ENCODE results near the gene ZHX3.

ZHX3 gene

GRCh38 chr20:41221614-41222218 is 95.8 kb downstream of the ZHX3 start:
- no peak for DNase-seq

GRCh38 chr20:41219824-41220223 is 97.7 kb downstream of the ZHX3 start:
- DNase-seq, result no peak

DNA sequence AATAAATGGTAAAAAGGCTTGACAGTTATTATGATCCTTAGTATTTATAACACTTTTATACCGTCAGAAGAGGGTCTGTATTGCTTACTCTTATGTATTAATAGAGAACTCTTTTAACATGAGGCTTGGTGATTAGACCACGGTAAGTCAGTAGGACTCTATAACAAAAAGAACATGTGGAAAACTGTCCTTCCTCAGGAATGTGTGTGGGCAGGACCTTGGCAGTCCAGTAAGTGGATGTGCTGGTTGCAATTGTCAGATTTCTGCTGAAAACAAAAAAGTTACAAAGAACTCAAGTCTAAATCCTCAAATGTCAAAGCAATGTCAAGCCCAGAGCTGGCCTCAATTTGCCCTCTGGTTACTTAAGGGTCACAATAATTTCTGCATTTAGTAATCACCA is 99.1 kb downstream of the ZHX3 start:
- no peak for DNase-seq

DNA sequence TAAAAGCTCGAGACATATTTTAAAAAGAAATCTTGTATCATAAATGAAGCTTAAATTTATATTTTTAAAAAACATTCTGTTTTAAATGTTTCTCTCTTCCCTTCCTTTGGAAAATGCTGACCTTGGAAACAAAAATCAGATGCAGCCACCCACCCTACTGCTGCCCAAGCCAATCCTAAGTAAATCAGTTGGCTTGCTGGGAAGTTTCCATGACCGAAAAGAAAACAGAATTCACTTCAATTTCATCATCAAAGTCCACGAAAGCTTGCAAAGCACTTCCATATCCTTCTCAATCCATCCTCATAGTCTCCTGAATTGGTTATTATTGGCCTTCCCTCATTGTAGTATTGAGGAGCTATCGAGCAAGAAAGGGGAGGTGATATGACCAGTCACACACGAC is 100.1 kb downstream of the ZHX3 start:
- DNase-seq, result no peak

DNA sequence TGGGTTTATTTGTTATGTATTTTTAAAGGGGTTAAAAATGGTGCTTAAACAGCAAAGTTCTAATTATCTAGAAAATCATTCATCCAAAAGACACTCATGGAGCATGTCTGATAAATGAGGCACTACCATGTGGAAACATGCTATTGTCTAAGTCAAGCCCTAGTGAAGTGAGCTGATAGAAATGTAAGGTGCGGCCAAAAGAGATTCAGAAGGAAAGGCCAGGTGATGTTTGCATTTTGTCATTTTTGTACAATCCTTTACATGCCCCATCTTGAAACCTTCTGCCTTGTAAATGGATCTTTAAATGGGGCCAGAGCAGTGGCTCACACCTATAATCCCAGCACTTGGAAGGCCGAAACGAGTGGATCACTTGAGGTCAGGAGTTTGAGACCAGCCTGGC is 102.9 kb downstream of the ZHX3 start:
- DNase-seq, result no peak

DNA sequence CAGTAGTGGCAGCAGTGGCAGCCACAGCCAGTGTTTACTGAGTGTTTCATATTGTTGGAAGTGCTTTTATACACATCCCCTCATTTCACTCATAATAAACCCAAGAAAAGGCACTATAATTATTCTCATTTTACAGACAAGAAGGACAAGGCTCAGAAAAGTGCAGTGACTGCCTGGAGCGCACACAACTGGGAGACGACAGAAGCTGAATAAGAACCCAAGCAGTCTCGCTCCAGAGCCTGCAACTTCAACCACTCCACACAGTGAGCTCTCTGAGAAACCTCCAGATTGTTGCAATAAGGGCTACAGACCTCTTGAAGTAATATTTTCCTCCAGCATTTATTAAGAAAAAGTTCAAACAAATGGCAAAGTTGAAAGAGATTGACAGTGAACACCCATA is 103.3 kb downstream of the ZHX3 start:
- DNase-seq, result no peak

GRCh38 chr20:41213150-41213820 is 104.2 kb downstream of the ZHX3 start:
- no peak for DNase-seq

- DNase-seq, result no peak
Observed at GRCh38 chr20:41205313-41205712, 112.2 kb downstream of the ZHX3 start.

DNA sequence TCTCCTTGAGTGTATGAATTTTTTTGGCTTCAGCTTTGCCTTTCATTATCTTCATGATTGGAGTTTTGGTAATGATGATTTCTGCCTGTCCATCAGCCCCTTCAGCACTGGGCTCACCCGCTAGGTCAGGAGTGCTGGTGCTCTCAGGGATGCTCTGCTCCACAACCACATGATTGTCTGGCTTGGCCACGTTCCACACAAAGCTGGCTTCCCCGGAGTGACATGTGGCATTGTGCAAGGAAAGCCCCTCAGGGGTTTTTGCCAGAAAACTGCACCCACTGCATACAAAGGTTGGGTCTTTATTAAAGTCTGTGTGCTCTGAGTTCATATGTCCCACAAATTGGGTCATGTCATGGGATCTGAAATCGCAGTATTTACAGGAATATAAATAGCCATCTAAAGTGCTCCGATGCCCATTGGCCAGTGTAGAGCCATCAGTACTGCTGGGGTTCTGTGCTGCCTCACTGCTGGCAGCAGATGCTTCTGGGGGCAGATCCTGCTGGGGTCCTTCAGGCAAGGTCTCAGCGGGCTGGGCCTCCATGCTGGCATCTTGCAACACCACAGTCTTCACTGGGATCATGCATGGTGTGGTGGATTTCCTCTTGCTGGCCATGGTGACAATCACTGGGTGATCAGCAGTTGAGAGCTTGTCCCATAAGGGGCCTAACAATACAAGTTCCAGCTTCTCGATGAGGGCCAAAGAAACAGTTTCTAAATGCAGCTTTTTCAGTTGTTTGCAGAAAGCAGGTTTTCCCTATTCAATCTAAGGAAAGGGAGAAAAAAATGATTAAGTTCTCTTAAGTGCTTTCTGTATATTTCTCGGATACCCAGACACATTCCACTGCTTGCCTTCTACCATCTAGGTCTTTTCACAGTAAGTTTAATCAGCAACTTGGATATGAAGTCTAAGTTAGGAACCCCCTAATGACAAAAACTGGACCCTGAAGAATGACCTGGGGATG is 112.9 kb downstream of the ZHX3 start:
- DNase-seq, result no peak

GRCh38 chr20:41203660-41204059 is 113.9 kb downstream of the ZHX3 start:
- no peak for DNase-seq

DNA sequence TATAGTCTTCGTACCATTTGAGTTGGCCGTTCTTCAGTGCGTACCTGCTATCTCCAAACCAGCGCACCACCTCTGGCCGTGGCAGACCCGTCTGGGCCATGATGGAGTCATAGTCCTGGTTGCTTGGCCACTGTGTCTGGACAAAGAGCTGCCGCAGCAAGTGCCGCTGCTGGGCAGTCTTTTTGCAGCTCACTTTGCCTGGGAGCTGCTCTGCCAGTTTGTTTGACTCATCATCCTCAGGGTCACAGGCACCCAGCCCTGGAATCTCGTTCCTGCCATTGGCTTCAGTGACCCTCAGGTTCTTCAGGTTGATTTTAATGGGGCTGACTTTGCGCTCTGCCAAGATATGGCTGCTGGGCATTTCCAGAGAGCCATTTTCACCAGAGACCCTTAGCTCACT is 115.1 kb downstream of the ZHX3 start:
- no peak for DNase-seq

GRCh38 chr20:41201760-41202159 is 115.8 kb downstream of the ZHX3 start:
- no peak for DNase-seq

DNA sequence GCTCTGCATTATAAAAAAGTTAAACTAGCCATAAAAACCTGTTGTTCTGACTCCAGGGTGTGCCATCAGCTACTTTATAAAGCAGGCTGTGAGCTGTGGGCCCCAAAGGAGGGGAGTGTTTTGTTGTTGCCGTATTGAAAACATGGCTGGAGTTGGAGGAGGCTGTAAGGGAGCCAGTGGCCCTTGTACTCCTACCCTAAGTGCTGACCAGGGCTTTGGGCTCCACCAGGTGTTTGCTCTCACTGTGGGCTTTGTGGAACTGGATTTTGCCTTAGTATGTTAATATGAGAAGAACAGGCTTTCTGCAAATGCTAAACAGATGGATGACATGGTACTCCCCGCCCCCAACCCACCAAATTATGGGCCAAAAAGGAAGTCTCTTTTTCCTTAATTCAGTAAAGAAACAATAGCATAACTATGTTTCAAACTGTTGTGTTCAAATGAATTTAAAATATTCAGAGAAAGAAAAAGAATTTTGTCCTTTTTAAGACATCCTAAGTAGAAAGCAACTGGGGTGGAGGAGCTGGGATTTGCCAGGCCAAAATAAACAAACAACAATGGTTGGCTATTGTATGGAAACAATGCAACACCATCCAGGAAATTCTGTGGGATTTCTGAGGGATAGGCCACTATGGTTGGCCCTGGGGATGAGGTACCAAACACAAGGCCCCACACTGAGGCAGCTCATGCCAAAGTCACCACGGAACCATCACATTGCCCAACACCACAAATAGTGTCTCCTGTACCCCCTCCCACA is 116.9 kb downstream of the ZHX3 start:
- DNase-seq, result no peak

DNA sequence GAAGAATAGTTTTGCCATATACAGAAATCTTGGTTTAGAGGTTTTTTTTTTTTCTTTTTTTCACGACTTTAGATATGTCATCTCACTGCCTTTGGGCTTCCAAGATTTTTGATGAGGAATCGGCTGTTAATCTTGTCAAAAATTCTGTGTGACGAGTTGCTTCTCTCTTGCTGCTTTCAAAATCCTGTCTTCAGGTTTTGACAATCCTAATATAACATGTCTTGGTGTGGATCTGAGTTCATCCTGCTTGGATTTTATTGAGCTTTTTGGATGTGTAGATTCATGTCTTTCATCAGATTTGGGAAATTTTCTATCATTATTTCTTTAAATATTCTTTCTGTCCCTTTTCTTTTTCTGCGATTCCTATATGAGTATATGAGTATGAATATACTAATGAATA is 119.1 kb downstream of the ZHX3 start:
- no peak for DNase-seq

DNA sequence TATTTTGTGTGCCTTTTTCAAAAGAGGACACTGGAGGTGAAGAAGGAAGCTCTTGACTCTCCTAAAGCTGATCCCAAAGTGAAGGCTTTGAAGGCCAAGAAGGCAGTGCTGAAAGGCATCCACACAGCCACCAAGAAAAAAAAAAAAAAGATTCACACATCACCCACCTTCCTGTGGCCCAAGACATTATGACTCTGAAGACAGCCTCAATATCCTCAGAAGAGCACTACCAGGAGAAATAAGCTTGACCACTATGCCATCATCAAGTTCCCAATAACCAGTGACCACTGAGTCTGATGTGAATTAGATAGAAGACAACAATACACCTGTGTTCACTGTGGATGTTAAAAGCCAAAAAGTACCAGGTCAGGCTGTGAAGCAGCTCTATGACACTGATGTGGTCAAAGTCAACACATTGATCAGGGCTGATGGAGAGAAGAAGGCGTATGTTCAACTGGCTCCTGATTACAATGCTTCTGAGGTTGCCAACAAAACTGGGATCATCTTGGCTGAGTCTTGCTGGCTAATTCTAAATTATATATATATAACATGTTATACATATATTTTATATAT is 120.8 kb downstream of the ZHX3 start:
- no peak for DNase-seq

- no peak for DNase-seq
Observed at GRCh38 chr20:41192575-41192974, 125.0 kb downstream of the ZHX3 start.

DNA sequence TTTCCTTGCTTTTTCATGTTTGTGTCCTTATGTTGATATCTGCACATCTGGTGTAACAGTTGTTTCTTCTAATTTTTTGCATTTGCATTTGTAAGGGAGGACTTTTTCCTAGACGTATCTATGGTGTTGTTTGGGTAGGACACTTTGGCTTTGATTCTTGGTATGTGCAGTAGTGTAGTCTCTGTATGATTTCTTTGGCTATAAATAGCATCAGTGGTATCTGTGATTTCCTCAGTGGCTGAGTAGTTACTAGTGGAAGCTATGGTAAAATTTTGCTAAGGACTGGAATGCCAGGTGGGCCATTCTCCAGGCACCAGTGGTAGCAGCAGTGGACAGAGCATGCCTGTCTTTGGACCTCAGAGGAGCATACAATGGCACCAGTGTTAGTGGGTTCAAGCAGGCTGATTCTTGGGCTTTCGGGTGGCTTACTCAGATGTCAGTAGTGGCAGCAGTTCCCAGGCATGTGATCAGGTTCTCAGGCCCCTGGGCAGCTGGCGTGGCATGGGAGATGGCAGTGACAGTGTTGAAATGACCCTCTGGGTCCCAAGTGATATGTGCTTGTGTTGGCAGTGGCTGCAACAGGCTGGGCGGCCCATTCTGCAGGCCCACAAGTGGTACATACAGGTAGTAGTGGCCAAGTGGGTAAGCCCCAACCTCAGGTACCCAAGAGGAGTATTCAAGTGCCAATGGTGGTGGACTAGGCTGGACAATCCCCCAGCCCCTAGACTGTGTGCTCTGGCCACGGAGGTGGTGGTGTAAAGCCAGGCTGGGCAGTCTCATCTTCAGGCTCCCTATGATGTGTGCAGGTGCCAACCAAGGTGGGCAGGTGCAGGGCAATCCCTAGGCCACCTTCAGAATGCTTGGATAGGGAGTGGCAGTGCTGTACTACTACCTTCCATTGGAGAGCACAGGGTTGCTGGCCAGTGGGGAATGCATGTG is 125.7 kb downstream of the ZHX3 start:
- DNase-seq, result no peak

DNA sequence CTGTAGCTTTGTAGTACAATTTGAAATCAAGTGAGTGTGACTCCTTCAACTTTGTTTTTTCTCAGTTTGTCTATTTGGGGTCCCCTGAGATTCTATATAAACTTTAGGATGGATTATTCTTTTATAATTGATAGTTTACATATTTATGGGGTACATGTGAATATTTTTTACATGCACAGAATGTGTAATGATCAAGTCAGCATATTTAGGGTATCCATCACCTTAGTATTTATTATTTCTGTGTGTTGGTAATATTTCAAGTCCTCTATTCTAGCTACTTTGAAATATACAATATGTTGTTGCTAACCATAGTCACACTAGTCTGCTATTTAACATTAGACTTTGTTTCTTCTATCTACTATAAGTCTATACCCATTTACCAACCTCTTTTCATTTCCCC is 129.9 kb downstream of the ZHX3 start:
- DNase-seq, result no peak

GRCh38 chr20:41185013-41185757 is 132.3 kb downstream of the ZHX3 start:
- no peak for DNase-seq

DNA sequence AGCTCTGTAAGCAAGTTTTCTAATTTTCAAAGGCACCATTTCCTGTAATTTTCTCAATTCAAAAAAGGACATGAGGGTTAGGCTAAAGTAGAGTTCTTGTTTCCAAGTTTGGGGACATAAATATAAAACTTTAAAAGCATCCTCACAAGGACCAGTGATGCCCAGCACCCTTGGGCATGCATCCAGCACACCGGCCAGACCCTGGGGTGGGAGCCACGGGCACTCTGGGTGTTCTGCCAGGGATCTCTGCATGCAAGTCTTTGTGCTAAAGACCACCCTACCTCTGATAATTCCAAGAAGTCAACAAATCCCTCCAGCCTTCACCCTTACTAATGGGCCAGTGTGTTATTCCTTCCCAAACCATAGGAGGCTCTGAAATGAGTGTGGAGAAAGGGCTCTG is 133.7 kb downstream of the ZHX3 start:
- DNase-seq, result no peak

- DNase-seq, result no peak
Observed at GRCh38 chr20:41183391-41183790, 134.1 kb downstream of the ZHX3 start.
